Panc1 (cell line): Measurements from ENCODE around the gene AGPAT3. TPM values are rescaled to one million over a fixed set of nuclear protein-coding genes. Genes with fewer than 3 reads are reported as not detected.

Experiments used
- ATAC-seq: fragments of 200-7000 bp; cut with Tn5 transposase; 2 replicates; pipeline ENCODE4 v1.9.1; 2020; ENCODE audit warnings: mild to moderate bottlenecking, moderate library complexity
- BruUV-seq: library from RNA; stranded (reverse); fragments of 400-500 nt; replicated peaks from 2 replicates; lab custom pipeline; 2021; lab: Mats Ljungman, UMichigan
- CTCF ChIA-PET: fragments of 300-600 bp; sonication (Branson Sonifier 250); formaldehyde crosslinking; loops from one replicate; lab custom pipeline; 2022; ENCODE audit warnings: antibody characterized with exemption; lab: Charles Lee
- POLR2A ChIA-PET: fragments of 300-600 bp; sonication (Branson Sonifier 250); formaldehyde crosslinking; loops from one replicate; lab custom pipeline; 2022; ENCODE audit warnings: antibody characterized with exemption; lab: Charles Lee
- DNase-seq: peaks from one replicate; pipeline ENCODE4 v3.0.0-alpha.2; 2010; ENCODE audit warnings: low read depth, low spot score
- H3K27ac ChIP-seq: 2 replicates; pipeline ENCODE4 v1.5.1; 2011; ENCODE audit warnings: mild to moderate bottlenecking, low read length, inconsistent platforms
- H3K27me3 ChIP-seq: fragments of 200-500 bp; sonication (Bioruptor generic); 2 replicates; pipeline ENCODE4 v1.6.0; 2014; ENCODE audit warnings: low read length, inconsistent platforms; ENCODE audit not compliant: control insufficient read depth, insufficient read depth
- H3K36me3 ChIP-seq: fragments of 200-500 bp; sonication (Bioruptor generic); 2 replicates; pipeline ENCODE4 v1.5.1; 2014; ENCODE audit warnings: inconsistent platforms, mild to moderate bottlenecking, low read length, moderate library complexity; ENCODE audit not compliant: control insufficient read depth, insufficient read depth
- H3K4me1 ChIP-seq: 2 replicates; pipeline ENCODE4 v1.5.1; 2011; ENCODE audit warnings: inconsistent platforms, mild to moderate bottlenecking, low read length, moderate library complexity; ENCODE audit not compliant: control insufficient read depth, insufficient read depth
- H3K4me3 ChIP-seq, 2 experiments: 2 replicates each; pipeline ENCODE4 v1.5.1; 2011 to 2012; ENCODE audit warnings: low read depth in 2 of 2, low read length in 2 of 2, mild to moderate bottlenecking in 2 of 2, inconsistent platforms in 1 of 2, moderate library complexity in 1 of 2
- H3K9me3 ChIP-seq: fragments of 200-500 bp; sonication (Bioruptor generic); 2 replicates; pipeline ENCODE4 v1.5.1; 2014; ENCODE audit warnings: low read depth, mild to moderate bottlenecking, inconsistent platforms, low read length, moderate library complexity; ENCODE audit not compliant: control insufficient read depth, insufficient read depth
- POLR2AphosphoS5 ChIP-seq: IDR thresholded peaks from 2 replicates; pipeline ENCODE4 v1.6.1; 2012; ENCODE audit warnings: mild to moderate bottlenecking, low read depth, low read length, moderate library complexity
- SIN3A ChIP-seq: IDR thresholded peaks from 2 replicates; pipeline ENCODE4 v1.6.1; 2012; ENCODE audit warnings: low read depth, mild to moderate bottlenecking, low read length, moderate library complexity, borderline replicate concordance; ENCODE audit not compliant: insufficient read depth
- TCF7L2 ChIP-seq: IDR thresholded peaks from 2 replicates; pipeline ENCODE4 v1.6.1; 2011; ENCODE audit warnings: mild to moderate bottlenecking, low read depth, low read length, inconsistent platforms
- in situ Hi-C: cut with HindIII; loops from 2 replicates; pipeline ENCODE4 v1.10.0; 2016; ENCODE audit warnings: low sequenced_read_pairs, low pct_unique_long_range_greater_than_20kb
- intact Hi-C: fragments of 100-400 bp; cut with micrococcal nuclease; formaldehyde crosslinking; loops from one replicate; pipeline ENCODE4 v1.10.0; 2022; ENCODE audit not compliant: unreplicated experiment
- total RNA-seq: library from RNA; stranded (reverse); gene quantifications from one replicate; pipeline ENCODE4 v1.2.1, GENCODE V29; 2021; ENCODE audit not compliant: unreplicated experiment
- TF ChIP-seq, protein P1 (sequence below): fragments of 450-650 bp; IDR thresholded peaks from 2 replicates; pipeline ENCODE4 v1.5.1; 2017; ENCODE audit warnings: mild to moderate bottlenecking
- TF ChIP-seq, protein P2 (sequence below), 2 experiments: IDR thresholded peaks; 2 replicates each; pipeline ENCODE4 v1.6.1; 2011 to 2012; ENCODE audit warnings: low read depth in 2 of 2, control low read depth in 1 of 2, low read length in 1 of 2, mild to moderate bottlenecking in 1 of 2, moderate library complexity in 1 of 2; ENCODE audit not compliant: insufficient read depth in 1 of 2

AGPAT3 gene
- total RNA-seq, 1 experiment from 2014 or later: 40.1 TPM

DNA sequence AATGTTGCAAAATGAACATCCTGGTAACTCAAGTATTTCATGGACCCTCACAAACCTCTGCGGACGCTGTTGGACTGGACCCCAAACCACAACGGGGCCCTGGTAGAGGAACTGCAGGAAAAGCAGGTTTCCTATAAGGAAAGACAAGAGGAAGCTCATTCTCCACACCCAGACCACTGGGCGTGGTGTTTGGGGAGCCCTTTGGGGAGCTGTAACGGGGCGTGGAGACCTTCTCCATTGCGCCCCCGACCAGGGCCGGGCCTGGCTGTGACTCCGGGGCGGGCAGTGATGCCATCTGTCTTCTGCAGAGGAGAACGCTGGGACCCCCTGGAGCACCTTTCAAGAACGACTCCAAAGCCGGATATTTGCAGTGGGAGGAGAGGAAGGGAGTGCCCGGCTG is 30.0 kb upstream of the AGPAT3 start:
- CTCF ChIA-PET: interaction anchor here (0.5 kb wide), 1 partner anchor 32 kb away, joined by 5 read pairs; no protein-coding TSS in a partner anchor
- no peak for ATAC-seq
- POLR2A ChIA-PET: no interaction called here
- H3K9me3 ChIP-seq: no peaks in the 10 kb centered on the region
- TF ChIP-seq SIN3A: no peak
- no peak for TF ChIP-seq POLR2AphosphoS5
- TF ChIP-seq, protein P1, sequence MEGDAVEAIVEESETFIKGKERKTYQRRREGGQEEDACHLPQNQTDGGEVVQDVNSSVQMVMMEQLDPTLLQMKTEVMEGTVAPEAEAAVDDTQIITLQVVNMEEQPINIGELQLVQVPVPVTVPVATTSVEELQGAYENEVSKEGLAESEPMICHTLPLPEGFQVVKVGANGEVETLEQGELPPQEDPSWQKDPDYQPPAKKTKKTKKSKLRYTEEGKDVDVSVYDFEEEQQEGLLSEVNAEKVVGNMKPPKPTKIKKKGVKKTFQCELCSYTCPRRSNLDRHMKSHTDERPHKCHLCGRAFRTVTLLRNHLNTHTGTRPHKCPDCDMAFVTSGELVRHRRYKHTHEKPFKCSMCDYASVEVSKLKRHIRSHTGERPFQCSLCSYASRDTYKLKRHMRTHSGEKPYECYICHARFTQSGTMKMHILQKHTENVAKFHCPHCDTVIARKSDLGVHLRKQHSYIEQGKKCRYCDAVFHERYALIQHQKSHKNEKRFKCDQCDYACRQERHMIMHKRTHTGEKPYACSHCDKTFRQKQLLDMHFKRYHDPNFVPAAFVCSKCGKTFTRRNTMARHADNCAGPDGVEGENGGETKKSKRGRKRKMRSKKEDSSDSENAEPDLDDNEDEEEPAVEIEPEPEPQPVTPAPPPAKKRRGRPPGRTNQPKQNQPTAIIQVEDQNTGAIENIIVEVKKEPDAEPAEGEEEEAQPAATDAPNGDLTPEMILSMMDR: no peak
- TF ChIP-seq, protein P2, sequence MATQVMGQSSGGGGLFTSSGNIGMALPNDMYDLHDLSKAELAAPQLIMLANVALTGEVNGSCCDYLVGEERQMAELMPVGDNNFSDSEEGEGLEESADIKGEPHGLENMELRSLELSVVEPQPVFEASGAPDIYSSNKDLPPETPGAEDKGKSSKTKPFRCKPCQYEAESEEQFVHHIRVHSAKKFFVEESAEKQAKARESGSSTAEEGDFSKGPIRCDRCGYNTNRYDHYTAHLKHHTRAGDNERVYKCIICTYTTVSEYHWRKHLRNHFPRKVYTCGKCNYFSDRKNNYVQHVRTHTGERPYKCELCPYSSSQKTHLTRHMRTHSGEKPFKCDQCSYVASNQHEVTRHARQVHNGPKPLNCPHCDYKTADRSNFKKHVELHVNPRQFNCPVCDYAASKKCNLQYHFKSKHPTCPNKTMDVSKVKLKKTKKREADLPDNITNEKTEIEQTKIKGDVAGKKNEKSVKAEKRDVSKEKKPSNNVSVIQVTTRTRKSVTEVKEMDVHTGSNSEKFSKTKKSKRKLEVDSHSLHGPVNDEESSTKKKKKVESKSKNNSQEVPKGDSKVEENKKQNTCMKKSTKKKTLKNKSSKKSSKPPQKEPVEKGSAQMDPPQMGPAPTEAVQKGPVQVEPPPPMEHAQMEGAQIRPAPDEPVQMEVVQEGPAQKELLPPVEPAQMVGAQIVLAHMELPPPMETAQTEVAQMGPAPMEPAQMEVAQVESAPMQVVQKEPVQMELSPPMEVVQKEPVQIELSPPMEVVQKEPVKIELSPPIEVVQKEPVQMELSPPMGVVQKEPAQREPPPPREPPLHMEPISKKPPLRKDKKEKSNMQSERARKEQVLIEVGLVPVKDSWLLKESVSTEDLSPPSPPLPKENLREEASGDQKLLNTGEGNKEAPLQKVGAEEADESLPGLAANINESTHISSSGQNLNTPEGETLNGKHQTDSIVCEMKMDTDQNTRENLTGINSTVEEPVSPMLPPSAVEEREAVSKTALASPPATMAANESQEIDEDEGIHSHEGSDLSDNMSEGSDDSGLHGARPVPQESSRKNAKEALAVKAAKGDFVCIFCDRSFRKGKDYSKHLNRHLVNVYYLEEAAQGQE (IDR thresholded peaks at IDR 0.05; ENCODE audit: insufficient read depth in 1 of 2, low read depth in 2 of 2, low read length in 1 of 2): no peak
- TF ChIP-seq TCF7L2: no peak
- no peaks in the 10 kb centered on the region for H3K36me3 ChIP-seq
- DNase-seq: no peak
- H3K27ac ChIP-seq: no peak overlapping the region
- no peak overlapping the region for H3K4me3 ChIP-seq
- intact Hi-C loops: no loop called here
- no TSS peak for BruUV-seq
- no peaks in the 10 kb centered on the region for H3K4me1 ChIP-seq
- H3K27me3 ChIP-seq: no peaks in the 10 kb centered on the region
- in situ Hi-C loops: no loop called here

DNA sequence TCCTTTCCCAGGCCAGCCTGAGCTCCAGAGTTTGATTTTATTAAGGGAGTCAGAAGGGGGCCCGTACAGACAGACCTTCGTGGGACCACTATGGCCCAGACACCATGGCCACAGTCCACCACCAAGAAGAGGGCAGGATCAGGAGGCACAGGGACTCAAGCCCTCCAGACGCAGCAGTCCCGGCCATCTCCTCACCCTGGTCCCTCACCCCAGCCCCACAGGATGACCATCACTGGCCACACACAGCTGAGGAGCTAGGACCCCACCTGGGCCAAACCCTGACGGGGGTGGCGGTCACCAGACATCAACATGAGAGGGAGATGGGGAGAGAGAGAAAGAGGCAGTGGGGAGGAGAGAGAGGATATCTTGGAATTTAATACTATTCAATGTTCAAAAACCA is 29.2 kb upstream of the AGPAT3 start:
- no peak for ATAC-seq
- no peak for DNase-seq
- POLR2A ChIA-PET: no interaction called here
- CTCF ChIA-PET: no interaction called here
- no TSS peak for BruUV-seq
- Histone ChIP-seq H3K27ac (no peak overlapping the region), H3K9me3 (no peaks in the 10 kb centered on the region), H3K36me3 (no peaks in the 10 kb centered on the region), H3K4me3 (no peak overlapping the region), H3K27me3 (no peaks in the 10 kb centered on the region), H3K4me1 (no peaks in the 10 kb centered on the region)
- intact Hi-C loops (no loop called here), in situ Hi-C loops (no loop called here)
- TF ChIP-seq TCF7L2 (no peak), SIN3A (no peak), POLR2AphosphoS5 (no peak)
- TF ChIP-seq, protein P1: no peak
- TF ChIP-seq, protein P2 (IDR thresholded peaks at IDR 0.05; ENCODE audit: insufficient read depth in 1 of 2, low read depth in 2 of 2, low read length in 1 of 2): no peak
